ENCODE data around the gene GRB10.
"Not testable (repeated sequence)": the region's sequence is repeated elsewhere in the genome, so short reads cannot be mapped to it uniquely, and the experiment has no call there.

Gene GRB10

DNA sequence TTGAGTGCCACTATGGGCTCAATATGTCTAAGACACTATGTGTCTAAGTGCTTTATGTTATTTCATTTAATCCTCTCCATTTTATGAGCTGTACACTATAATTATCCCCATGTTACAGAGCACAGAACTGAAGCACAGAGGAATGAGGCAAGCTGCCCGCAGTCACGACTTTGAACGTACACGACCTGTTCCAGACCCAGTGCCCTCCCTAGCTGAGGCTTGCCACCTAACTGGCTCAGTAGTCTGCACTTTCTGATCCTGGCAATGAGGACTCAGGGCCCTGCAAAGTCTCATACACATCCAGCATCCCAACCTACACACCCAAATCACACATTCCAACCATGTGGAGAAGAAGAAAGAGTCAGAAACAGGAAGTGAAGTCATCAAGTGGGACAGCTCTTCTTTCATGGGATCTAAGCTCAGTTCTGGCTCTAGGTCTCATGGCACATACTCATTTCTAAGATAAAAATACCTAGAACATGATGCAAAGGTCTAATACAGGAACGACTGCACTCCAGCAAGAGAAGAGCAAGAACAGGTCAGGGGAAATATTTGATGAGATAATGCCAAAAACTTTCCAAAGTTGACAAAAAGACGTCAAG is 175.1 kb downstream of the GRB10 start:
- DNase-seq (ENCODE audit: low spot score): no peak

DNA sequence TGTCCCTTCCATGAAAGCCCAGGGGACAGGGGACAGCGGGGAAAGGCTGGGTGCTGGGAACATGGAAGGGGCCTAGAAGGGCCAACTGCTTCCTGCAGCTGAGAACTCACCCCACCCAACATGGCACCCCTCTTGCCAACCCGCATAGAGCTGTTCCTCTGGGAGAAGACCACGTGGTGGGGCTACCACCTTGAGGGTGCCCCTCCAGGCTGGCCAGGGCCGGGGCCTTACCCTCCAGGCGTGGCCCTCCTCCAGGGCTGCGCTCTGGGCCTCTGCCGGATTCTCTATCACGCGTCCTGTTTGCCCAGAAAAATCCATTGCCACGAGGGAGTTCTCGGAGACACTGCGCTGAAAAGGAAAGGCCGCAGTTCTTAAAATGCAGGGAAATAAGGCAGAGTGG is 177.6 kb downstream of the GRB10 start:
- no peak for DNase-seq (ENCODE audit: low spot score)

DNA sequence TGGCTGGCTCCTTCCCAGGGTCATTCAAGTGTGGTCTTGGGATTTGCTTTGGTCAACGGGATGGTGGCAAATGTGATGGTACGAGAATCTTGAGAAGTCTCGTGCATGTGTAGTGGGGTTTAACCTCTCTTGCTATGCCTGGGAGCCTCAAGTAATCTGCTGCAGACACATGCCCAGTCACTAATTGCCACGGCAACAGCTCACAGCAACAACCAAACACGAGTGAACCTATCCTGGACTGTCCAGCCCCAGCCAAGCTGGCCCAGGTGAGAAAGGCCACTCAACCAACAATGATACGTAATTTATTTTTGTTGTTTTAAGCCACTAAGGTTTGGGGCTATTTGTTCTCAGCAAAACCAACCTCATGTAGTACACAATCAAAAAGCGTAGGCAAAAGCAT is 179.4 kb downstream of the GRB10 start:
- DNase-seq (ENCODE audit: low spot score): no peak

DNA sequence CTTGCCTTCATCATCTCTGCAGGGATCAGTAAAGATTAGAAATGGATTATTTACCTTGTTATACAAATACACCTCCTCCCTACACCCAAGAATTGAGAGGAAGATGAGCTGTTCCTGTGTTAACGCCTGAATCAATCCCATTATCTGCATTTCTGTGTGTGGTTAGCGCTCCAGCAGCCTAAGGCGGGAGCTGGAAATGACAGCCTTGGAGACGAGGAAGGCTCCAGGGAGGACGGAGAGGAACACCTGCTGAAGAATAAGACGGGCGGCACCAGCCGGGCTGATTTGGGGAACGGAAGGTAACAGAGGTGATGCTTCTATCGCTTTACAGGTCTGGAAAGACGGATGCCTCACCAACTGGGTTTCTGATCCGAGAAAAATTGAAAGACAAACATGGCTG is 183.3 kb downstream of the GRB10 start:
- DNase-seq (ENCODE audit: low spot score): no peak

DNA sequence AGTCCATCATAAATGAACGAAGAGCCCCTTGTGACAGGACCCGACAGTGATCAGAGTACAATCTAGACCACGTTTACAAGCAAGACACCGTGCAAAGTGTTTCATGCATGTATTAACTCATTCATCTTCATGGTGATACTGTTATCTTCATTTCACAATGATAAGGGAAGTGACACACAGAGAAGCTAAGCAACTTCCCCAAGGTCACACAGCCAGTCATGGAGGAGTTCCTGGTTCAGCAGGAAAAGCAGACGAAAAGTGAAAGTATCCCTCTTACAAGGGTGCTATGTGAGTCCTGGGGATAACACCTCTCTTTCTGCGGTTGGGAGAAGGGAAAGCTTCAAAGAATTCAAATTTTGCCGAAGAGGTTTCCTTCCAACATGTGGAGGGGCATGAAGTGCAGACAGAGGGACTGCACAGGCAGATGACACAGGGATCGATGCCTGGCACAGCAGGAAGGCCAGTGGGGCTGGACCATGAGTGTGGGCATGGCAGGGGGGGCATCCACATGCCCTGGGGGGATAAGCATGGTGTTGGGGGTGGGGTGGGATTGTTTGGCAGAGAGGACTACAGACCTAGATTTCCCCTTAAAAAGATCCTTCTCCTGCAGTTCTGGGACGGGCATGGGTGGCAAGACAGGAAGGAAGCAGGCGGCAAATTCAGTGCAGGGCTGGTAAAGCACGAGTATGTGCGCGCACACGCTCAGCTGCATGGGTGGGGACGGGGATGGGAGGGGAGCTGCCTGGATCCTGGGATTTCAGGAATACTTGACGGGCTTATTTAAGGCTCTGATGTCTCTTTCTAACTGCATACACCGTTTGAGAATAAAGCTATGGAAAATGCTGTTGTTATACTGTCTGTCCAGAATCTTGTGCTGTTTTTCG is 184.0 kb downstream of the GRB10 start:
- no peak for DNase-seq (ENCODE audit: low spot score)

DNA sequence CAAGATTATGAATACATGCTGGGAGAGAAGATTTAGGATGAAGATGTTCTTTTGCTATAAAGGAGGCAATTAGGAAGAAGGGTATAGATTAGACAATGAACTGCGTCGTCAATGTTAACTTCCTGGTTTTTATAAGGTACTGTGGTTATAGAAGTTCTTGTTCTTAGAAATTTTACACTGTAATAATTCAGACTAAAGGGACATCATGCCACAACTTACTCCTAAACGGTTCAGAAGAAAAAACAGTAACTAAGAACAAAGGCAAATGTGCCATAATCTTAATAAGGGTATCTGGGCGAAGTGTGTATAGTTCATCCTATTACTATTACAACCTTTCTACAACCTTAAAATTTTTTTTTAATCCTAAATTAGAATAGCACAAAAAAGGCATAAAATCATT is 186.2 kb downstream of the GRB10 start:
- DNase-seq (ENCODE audit: low spot score): no peak

DNA sequence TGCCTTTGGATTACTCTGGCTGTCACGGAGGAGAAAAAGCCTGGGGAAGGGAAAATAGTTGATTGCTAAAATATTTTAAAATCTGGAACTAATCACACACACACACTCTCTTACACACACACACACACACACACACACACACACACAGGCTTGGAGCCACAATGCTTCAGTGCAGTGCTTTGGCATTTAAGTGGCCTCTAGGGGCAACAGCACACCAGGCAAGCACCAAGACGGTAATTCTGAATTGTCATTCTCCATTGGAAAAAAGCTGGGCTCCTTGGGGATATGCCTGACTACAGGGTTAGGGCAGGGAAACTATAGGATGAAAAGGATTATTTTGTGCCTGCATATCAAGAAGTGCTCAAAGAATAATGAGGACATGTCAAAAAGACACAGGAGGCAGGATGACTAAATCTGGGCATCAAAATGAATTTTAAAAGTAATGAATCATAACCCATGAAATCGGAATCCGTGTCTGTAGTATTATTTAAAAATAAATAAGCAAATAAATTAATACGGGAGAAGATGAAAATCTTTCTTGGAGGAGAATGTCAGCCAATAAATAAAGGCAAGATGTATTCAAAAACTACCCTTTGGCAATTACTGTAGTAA is 187.1 kb downstream of the GRB10 start:
- no peak for DNase-seq (ENCODE audit: low spot score)

DNA sequence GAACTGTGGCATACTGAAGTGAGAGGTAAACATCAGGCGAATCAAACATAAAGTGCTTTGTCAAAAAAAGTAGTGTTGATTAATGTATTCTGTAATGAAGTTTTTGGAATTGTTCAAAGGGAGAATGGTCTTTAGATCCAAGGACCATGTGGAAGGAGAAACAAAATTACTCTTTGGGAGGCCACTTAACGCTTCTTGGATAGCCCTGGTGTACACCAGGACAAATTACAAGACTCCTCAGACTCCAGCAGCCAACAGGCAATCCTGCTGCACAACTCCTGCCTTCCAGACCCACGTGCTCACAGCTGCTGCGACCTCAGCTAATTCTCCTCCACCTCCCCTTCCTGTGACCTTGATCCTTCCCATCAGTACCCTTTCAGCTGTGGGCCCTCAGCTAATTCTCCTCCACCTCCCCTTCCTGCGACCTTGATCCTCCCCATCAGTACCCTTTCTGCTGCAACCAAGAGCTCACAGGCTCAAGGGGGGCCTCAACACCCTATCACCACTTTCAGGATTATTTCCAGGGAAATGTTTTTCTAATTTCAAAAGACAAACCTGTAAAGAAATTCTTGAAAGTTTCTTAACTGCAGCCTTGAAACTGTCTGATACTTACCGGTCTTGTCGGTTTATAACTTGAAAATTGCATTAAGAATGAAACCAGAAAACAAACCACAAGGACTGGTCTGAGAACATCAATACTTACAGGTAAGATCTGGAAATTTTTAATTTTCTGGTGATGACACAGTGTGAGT is 187.8 kb downstream of the GRB10 start:
- peak; percentile 85 for DNase-seq (ENCODE audit: low spot score)

DNA sequence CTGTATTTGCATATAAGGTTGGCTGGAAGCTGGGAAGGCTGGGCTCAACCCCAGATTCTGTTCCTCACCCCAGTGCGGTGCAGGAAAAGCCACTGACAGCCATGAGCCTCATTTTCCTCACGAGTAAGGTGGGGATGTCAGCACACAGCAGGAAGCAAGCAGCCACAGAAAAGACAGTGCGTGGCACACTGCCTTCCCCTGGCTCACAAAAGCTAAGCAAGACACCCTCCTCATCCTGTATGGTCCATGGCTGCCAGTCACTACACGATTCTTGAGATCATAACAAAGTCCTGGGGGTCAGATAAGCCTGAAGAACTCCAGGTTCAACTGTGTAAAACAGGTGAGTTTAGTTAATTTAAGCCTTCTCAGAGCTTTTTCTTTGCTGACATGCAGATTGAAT is 188.6 kb downstream of the GRB10 start:
- peak; percentile 27 for DNase-seq (ENCODE audit: low spot score)

DNA sequence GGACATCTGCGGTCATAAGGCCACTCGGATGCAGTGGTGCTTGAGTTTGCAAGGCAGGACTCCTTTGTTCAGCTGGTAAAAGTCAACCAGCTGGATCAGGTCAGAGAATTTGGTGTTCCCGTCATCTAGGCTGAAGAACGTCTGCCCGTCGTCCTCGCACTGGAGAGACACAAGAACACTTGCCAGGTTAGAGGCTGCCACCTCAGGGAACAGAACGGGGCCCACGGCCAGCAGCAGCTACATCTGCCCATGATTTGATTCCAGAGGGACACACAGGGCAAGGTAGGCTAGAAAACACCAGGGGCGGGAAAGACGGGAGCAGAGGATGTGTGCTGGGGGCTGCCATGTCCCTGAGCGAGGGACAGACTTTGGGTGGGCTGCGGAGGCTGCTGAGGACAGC is 189.8 kb downstream of the GRB10 start:
- DNase-seq (ENCODE audit: low spot score): no peak

DNA sequence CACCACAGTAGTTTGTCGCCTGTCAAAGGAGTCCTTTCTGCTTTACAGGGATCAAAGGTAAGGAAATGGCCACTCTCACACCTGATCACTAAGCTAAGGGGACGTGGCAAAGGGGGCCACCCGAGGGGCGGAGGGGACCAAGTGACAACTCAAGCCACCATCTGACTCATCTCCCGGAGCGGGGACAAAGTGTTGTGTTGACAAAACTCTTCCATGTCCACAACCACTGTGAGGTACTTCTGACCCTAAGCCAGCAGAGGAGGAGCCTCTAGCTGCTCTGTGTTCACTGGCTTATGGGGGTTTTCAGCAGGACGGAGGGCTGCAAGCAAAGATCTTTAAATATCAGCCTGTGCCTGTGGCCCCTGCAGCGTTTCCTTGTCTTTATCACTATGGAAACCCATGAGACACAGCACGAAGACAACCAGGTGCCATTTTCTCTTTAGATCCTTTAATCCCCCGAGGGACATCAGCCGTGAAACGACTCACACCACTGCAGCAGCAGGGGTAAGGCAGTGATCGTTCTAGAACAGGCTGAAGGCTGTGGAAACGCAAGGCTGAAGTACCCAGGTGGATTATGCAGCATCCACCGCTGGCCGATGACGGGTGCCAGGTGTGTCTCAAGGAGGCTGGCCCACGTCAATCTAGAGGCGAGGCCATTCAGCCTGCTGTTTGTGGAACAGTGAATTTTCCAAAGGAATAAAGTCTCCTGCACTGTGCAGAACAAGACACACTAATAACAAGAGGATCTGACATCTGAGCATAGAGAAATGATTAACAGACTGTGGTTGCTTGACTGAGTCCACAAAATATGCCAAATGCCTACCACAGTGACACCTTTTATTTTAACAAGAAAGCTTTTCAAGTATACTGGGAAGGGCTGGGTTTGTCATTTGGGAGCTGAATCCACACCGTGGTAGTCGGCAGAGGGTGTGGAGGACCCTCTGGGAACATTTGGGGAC is 190.9 kb downstream of the GRB10 start:
- DNase-seq (ENCODE audit: low spot score): no peak

DNA sequence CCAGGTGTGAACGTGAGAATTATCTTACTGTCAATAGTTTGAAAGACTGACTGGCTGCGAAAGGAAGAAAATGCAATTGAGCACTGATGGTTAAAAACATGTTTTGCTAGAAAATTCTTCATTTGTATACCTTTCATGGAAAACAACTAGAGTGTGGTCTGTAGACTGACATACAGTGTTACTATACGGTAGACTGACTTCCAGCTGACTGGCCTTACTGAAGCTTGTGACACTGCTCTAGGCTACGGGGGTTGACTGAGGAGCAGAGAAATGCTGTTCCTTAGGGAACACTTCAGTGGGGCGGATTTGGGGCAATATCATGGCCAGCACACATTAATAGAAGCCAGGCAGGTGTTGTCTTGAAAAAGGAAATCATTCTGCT is 191.6 kb downstream of the GRB10 start:
- DNase-seq (ENCODE audit: low spot score): no peak

DNA sequence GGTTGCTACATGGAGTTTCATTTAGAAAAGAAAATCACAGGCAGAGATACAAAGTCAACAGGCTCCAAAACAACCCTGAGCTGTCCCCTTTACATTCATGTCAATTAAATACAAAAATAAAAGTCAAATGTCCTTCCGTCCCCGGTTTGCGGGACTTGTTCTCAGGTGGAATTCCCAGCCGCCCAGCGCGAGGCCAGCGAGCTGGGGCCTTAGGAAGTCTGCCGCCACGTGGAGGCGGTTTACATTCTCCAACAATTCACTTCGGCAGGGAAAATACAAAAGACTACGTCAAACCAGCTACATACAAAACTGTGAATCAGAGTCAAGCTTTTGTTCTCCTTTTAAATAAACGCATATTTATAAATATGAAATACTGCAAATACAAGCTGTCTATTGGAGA is 192.2 kb downstream of the GRB10 start:
- DNase-seq (ENCODE audit: low spot score): no peak

DNA sequence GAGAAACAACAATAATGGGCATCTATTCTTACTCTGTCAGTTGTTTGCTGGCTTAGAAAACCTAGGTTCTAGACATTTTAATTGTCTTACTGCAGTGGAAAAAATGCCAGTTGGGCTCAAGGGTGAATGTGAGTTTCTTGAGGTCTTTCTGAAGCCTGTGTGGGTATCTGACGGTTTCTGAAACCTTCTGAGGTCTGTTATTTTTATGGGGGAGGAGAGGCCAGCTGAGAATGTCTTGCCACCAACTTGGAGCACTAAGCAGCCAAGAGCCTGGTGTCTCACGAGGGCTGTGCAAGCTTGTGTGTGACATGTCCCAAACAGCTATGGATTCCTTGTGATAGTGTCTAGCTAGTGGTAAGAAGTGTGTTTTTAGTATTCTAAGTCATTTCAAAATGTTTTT is 193.3 kb downstream of the GRB10 start:
- DNase-seq (ENCODE audit: low spot score): peak; percentile 41

DNA sequence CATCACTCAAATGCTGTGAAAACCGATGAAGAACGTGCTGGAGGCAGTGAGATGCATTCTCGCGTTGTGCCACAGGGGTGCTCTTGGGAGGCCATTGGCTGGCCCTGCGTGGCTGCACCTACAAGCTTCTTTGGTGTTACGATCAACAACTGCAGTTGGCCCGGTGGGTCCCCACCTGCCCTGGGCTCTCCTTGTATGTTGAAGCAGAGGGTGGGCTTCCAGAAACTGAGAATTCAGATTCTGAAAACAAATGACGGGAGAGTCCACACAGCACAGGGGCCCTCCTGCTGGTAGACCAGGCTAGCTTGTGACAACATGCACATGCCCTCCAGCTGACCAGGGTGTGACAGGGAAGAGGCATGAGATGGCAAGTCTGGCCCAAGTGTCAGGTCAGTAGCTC is 193.8 kb downstream of the GRB10 start:
- no peak for DNase-seq (ENCODE audit: low spot score)

DNA sequence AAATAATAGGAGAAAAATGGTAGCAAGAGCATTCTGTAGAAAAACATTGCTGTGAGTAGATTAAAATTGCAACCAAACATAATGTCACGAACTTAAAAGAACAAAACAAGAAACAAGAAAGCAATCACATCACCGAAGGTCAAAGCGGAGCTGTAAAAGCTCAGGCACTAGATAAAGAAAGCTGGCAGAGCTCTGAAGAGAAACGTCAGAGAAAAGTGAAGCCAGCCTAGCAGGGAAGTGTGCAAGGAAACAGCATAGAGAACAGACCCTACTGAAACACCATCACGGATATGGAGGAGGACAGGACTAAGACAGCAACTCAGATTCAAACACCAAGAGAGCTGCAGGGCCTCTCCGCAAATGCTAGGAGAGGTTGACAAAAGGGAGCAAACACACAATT is 195.0 kb downstream of the GRB10 start:
- DNase-seq (ENCODE audit: low spot score): no peak

DNA sequence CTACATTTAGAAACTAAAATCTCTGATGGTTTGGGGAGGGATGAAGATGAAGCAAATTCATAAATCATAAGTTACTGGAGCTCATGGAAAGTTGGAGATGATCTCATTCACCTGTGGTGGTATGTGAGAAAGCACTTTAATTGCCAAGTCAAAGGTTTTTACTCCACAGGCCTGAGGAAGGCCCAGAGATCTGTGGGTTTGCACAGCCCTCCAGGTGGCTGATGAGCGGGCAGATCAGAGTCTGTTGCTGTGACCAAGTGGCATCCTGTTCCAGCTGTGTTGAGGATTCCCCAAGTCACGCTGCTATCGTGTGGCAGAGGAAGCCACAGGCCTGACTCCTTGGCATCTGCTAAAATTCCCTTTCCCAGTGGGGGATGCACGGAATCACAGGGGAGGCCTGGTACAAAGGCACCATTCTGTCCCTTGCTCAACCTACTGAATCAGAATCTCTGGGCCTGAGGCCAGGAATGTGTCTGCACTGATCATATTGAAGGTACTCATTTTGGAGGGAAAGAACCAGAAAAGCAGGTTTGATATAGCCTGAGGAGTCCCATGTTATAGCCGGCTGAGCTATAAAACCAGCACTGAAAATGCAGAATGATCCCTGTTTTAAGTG is 197.8 kb downstream of the GRB10 start:
- no peak for DNase-seq (ENCODE audit: low spot score)

DNA sequence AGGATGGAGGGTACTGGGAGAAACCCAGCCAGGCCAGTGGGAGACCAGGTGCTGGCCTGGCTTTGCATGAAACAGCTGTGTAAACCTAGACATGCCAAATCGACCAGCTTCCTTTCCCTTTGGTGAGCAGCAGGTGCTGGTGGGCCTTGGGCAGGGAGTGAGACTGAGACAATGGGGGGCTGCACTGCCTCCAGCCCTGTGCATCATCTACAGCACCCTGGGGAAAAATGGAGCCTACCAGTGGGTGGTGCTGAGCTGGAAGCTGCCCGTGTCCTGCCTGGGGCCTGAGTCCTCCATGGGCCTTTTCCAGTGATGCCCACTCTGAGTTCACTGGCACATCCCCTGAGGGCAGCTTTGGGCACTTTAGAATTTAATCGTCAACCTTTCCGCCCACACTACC is 198.3 kb downstream of the GRB10 start:
- no peak for DNase-seq (ENCODE audit: low spot score)

DNA sequence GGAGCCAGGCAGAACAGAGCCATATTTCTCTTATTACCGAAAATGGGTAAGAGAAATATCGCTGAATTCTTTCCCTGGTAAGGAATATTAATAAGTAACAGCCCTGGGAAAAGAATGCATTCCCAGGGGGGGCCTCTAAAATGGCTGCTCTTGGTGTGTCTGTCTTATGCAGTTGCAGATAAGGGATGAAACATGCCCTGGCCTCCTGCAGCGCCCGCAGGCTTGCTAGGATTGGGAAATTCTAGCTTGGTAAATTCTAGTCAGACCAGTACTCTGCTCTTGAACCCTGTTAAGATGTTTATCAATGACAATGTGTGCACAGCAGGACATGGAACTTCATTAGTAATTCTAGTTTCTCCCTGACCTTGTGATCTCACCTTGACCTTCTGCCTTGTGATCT is 199.4 kb downstream of the GRB10 start:
- not testable (repeated sequence) for DNase-seq (ENCODE audit: low spot score)

DNA sequence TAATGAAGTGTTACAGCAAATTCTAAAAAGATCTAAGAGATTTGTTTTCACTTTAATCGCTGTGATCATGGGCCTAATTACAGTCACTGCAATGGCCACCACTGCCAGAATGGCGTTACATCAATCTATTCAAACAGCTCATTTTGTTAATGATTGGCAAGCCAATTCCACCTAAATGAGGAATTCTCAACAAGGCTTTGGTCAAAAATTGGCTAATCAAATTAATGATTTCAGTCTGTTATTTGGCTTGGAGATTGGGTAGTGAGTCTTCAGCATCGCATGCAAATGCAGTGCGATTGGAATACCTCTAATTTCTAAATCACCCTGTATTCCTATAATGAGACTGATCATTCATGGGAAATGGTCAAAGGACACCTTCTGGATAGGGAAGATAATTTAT is 200.4 kb downstream of the GRB10 start:
- DNase-seq (ENCODE audit: low spot score): not testable (repeated sequence)

DNA sequence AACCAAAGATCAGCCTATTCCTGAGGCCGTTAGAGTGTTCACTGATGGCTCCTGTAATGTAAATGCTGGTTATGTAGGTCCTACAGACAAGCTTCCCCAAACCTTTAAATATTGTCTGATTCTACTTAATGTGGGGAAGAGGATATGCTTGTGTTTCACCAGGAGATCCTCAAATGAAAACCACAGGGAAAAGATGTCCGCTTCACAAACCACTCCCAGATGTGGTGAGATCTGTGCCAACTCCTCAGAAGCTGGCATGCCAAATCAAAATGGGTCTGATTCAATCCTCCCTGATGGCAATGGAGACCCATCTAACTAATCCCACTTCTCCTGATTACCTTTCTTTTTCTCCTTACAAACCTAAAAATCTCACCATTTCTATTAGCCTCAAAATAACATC is 202.0 kb downstream of the GRB10 start:
- not testable (repeated sequence) for DNase-seq (ENCODE audit: low spot score)

All from activated CD4-positive, alpha-beta T cell treated with anti-CD3 and anti-CD28 coated beads, Interleukin-2, Interleukin-4, amounts not matched to agents 100 ng/mL and 50 ng/mL, durations not matched to agents 16 hours and 8 hours (primary cell).